NT2/D1 (cell line): ENCODE data around the gene LIMS3.
"Not testable (repeated sequence)": the region's sequence is repeated elsewhere in the genome, so short reads cannot be mapped to it uniquely, and the experiment has no call there.

Source experiments
- DNase-seq: peaks from one replicate; pipeline ENCODE4 v3.0.0-alpha.2; 2011; ENCODE audit warnings: low read depth, low spot score
- H3K27me3 ChIP-seq: 2 replicates; pipeline ENCODE4 v1.6.0; 2011; ENCODE audit warnings: mild to moderate bottlenecking; ENCODE audit not compliant: insufficient read length, insufficient read depth
- H3K36me3 ChIP-seq: 2 replicates; pipeline ENCODE4 v1.6.1; 2011; ENCODE audit warnings: mild to moderate bottlenecking, low read length, mixed read lengths; ENCODE audit not compliant: insufficient read depth, insufficient read length
- H3K4me1 ChIP-seq: 2 replicates; pipeline ENCODE4 v1.5.1; 2011; ENCODE audit not compliant: insufficient read depth, insufficient read length
- H3K4me3 ChIP-seq: 2 replicates; pipeline ENCODE4 v1.5.1; 2011; ENCODE audit warnings: low read depth; ENCODE audit not compliant: insufficient read length
- H3K9ac ChIP-seq: 2 replicates; pipeline ENCODE4 v1.6.0; 2011; ENCODE audit warnings: low read depth; ENCODE audit not compliant: insufficient read length
- H3K9me3 ChIP-seq: 2 replicates; pipeline ENCODE4 v1.5.1; 2011; ENCODE audit warnings: mild to moderate bottlenecking, low read length; ENCODE audit not compliant: insufficient read depth

Gene LIMS3

GRCh38 chr2:109898462-109899336 lies at the start of gene LIMS3:
Gene LIMS3 (plus strand): TSS chr2:109898688. CDS start chr2:109898729, 41 bp downstream.
- not testable (repeated sequence) for H3K36me3 ChIP-seq, H3K9ac ChIP-seq, H3K27me3 ChIP-seq, DNase-seq, H3K4me3 ChIP-seq, H3K4me1 ChIP-seq, H3K9me3 ChIP-seq

DNA sequence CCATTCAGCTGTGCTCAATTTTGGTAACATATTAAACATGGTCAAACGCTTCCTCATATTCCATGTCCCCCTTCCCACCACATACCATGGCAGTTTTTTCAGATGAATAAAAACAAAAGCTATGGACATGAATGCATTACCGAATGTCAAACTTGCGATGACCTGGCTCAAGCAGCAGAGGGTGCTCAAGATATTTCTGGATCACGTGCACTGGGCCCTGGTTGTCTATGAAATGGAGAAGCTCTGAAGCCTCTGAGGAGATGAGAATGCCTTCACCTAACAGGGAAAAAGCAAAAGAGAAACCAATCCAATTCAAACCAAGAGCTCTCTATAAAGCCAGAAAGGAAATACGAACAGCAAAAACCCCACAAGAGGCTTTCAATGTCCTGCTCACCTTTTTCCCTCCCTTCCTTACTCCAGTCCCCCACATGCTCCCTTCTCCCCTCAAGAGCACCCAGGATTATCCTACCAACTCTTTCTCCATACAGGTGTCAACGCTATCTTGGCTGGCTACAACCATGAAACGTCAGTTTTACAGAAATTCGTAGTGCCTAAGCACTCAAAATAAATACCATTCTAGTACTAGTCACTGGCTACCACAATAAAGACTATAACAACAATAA lies 27.2 kb upstream of the LIMS3 start:
- H3K9me3 ChIP-seq, DNase-seq, H3K4me3 ChIP-seq, H3K36me3 ChIP-seq, H3K4me1 ChIP-seq, H3K27me3 ChIP-seq, H3K9ac ChIP-seq: not testable (repeated sequence)

- H3K9me3 ChIP-seq, H3K36me3 ChIP-seq, H3K9ac ChIP-seq, H3K4me3 ChIP-seq, DNase-seq, H3K4me1 ChIP-seq, H3K27me3 ChIP-seq: not testable (repeated sequence)
These were observed 21.9 kb upstream of the LIMS3 start for GRCh38 chr2:109876625-109877024.

DNA sequence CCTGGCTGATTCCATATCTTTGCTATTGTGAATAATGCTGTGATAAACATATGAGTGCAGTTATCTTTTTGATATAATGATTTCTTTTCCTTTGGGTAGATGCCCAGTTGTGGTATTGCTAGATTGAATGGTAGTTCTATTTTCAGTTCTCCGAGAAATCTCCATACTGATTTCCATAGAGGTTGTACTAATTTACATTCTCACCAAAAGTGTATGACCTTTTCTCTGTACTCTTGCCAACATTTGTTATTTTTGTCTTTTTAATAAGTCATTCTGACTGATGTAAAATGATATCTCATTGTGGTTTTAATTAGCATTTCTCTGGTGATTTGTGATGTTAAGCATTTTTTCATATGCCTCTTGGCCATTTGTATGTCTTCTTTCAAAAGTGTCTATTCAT lies 16.4 kb upstream of the LIMS3 start:
- H3K9ac ChIP-seq, DNase-seq, H3K4me1 ChIP-seq, H3K27me3 ChIP-seq, H3K36me3 ChIP-seq, H3K9me3 ChIP-seq, H3K4me3 ChIP-seq: not testable (repeated sequence)

GRCh38 chr2:109888414-109888813 lies 10.1 kb upstream of the LIMS3 start:
- not testable (repeated sequence) for H3K27me3 ChIP-seq, H3K4me1 ChIP-seq, H3K9ac ChIP-seq, H3K9me3 ChIP-seq, DNase-seq, H3K36me3 ChIP-seq, H3K4me3 ChIP-seq

DNA sequence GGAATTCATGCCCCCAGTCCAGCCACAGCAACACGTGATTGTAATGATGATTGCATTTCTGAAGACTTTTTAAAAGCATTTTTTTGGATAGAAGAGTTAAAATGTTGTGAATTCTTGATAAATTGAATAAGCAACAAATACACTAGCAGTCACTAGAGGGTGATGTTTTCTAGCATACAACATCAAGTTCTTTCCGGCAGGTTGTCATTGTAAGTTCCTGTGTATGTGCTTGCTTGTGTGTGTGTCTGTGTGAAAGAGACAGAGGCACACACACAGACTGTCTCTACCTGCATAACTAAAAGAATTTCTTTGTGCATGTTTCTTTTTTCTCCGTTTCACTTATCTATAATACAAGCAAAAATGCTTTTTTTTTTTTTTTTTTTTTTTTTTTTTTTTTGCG lies 8.6 kb upstream of the LIMS3 start:
- H3K4me1 ChIP-seq, H3K9ac ChIP-seq, H3K36me3 ChIP-seq, H3K9me3 ChIP-seq, H3K27me3 ChIP-seq, DNase-seq, H3K4me3 ChIP-seq: not testable (repeated sequence)

- not testable (repeated sequence) for H3K9ac ChIP-seq, DNase-seq, H3K36me3 ChIP-seq, H3K4me1 ChIP-seq, H3K9me3 ChIP-seq, H3K27me3 ChIP-seq, H3K4me3 ChIP-seq
These were observed 7.5 kb upstream of the LIMS3 start for GRCh38 chr2:109891024-109891423.

- H3K4me3 ChIP-seq, H3K9me3 ChIP-seq, DNase-seq, H3K9ac ChIP-seq, H3K27me3 ChIP-seq, H3K4me1 ChIP-seq, H3K36me3 ChIP-seq: not testable (repeated sequence)
These were observed 4.8 kb upstream of the LIMS3 start for GRCh38 chr2:109893736-109894135.

GRCh38 chr2:109894141-109894540 lies 4.3 kb upstream of the LIMS3 start:
- not testable (repeated sequence) for H3K36me3 ChIP-seq, H3K4me1 ChIP-seq, DNase-seq, H3K4me3 ChIP-seq, H3K27me3 ChIP-seq, H3K9me3 ChIP-seq, H3K9ac ChIP-seq

DNA sequence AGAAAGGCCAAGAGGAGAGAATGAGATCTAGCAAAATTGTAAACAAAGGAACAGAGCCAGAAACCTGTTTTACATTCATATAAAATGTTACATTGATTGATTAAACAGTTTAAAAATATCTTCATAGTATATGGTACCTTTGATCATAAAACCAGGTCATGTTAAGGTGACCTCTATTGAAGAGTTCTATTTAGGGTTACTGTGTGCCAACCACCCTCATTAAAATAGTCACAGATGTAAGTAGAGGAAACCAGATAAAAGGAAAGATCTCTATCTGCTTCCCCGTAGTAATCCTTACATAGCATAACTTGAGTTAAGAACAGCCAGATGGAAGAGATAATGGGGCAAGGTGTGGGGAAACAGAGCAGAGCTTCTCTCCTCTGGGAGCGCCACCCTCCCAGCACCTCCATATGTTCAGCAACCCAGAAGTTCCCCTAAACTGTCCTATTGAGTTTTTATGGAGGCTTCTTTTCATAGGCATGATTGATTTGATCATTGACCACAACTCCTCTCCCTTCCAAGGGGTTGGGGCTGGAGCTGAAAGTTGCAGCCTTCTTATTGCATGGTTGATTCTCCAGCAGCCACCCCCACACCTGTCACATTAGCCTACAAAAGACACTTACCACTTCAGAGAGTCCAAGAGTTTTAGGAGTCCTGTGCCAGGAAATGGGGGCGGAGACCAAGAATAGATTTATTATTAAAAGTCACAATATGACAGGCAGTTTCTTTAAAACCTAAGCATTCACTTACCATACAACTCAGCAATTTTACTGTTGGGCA lies 3.2 kb upstream of the LIMS3 start:
- not testable (repeated sequence) for H3K4me3 ChIP-seq, H3K4me1 ChIP-seq, H3K27me3 ChIP-seq, DNase-seq, H3K9ac ChIP-seq, H3K9me3 ChIP-seq, H3K36me3 ChIP-seq

DNA sequence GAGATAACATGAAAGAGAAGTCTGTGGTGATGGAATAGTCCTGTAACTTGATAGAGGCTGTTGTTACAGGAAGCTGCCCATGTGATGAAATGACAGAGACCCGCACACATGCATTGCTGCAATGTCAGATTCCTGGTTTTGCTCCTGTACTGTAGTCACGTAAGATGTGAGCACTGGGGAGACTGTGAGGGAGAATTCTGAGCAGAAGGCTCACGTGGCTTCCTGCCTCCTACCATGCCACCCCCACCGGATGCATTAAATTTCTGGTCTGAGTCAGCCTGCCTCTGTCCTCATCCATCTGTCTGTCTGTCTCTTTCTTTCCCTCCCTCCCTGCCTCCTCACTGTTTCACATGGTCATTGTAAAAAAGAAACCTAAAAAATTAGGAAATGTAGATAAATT lies 2.3 kb upstream of the LIMS3 start:
- DNase-seq, H3K9me3 ChIP-seq, H3K4me3 ChIP-seq, H3K9ac ChIP-seq, H3K27me3 ChIP-seq, H3K36me3 ChIP-seq, H3K4me1 ChIP-seq: not testable (repeated sequence)
